Cardiac muscle cell (in vitro differentiated cells and primary cell): ENCODE results near the gene ARID5B. TPM values are rescaled to one million over a fixed set of nuclear protein-coding genes. Genes with fewer than 3 reads are reported as not detected.

Experiments
- DNase-seq, 2 donors: peaks; one replicate each; pipeline versions ENCODE4 v3.0.0 to v3.0.0-alpha.2; 2010 to 2017; ENCODE audit warnings: low read depth in 1 of 2, low spot score in 1 of 2
- H3K27ac ChIP-seq: fragments of 200-600 bp; sonication (generic); 2 replicates; pipeline ENCODE4 v1.5.1; 2016
- H3K27me3 ChIP-seq: fragments of 200-600 bp; sonication (generic); 2 replicates; pipeline ENCODE4 v1.6.0; 2016; ENCODE audit warnings: control low read depth
- H3K36me3 ChIP-seq: fragments of 200-600 bp; sonication (generic); 2 replicates; pipeline ENCODE4 v1.5.1; 2016; ENCODE audit warnings: control low read depth
- H3K4me1 ChIP-seq: fragments of 200-600 bp; sonication (generic); 2 replicates; pipeline ENCODE4 v1.8.1; 2017; ENCODE audit warnings: low read depth, mild to moderate bottlenecking, mixed run types
- H3K4me3 ChIP-seq: fragments of 200-600 bp; sonication (generic); 2 replicates; pipeline ENCODE4 v1.5.1; 2016; ENCODE audit warnings: mild to moderate bottlenecking
- H3K9me3 ChIP-seq: fragments of 200-600 bp; sonication (generic); 2 replicates; pipeline ENCODE4 v1.5.1; 2017; ENCODE audit warnings: low read depth, mild to moderate bottlenecking, control low read depth
- CTCF ChIP-seq: IDR thresholded peaks from 2 replicates; pipeline ENCODE4 v1.5.1; 2012; ENCODE audit warnings: low read depth, mild to moderate bottlenecking, low read length
- polyA plus RNA-seq: library from polyadenylated mRNA; unstranded; fragments of >200 nt; fragmentation: Nextera tagmentation; extraction: Ambion mirVana; gene quantifications from 2 replicates; pipeline ENCODE4 v1.2.1, GENCODE V29; 2016
- total RNA-seq: library from RNA; depleted of rRNA; stranded (reverse); fragments of >200 nt; gene quantifications from 2 replicates; pipeline ENCODE4 v1.2.3, GENCODE V29; 2016

ARID5B gene
- total and polyA plus RNA-seq, 2 experiments from 2014 or later: 4.9 to 7.8 TPM

DNA sequence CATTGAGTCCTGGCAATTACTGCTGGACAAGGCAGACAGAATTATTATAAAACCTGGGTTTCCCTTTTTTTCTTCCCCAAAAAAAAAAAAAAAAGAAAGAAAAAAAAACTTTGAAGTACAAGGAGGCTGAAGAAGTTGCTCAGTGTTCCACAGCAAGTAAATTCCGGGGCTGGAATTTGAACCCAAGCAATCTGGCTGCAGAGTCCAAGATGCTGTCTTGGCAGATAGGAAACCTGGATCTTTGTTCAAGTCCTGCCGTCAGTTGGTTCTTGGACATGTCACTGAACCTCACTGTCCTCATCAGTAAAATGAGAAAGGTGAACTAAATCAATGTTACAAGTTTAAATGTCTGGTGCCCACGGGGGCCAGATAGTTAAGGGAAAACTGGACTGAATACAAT lies 35.3 kb downstream of the ARID5B start:
- H3K27me3 ChIP-seq: no peaks in the 10 kb centered on the region
- H3K9me3 ChIP-seq: no peaks in the 10 kb centered on the region
- no peak overlapping the region for H3K4me3 ChIP-seq
- no peaks in the 10 kb centered on the region for H3K36me3 ChIP-seq
- DNase-seq: no peak
- TF ChIP-seq CTCF: no peak
- H3K4me1 ChIP-seq: no peaks in the 10 kb centered on the region
- no peak overlapping the region for H3K27ac ChIP-seq

- H3K4me3 ChIP-seq: no peak overlapping the region
- no peaks in the 10 kb centered on the region for H3K9me3 ChIP-seq
- H3K4me1 ChIP-seq: no peaks in the 10 kb centered on the region
- no peak for TF ChIP-seq CTCF
- DNase-seq: peak in 1 of 2 donors; percentile 45
- no peaks in the 10 kb centered on the region for H3K36me3 ChIP-seq
- no peaks in the 10 kb centered on the region for H3K27me3 ChIP-seq
- no peak overlapping the region for H3K27ac ChIP-seq
These were observed 36.3 kb downstream of the ARID5B start for GRCh38 chr10:61937631-61938351.

DNA sequence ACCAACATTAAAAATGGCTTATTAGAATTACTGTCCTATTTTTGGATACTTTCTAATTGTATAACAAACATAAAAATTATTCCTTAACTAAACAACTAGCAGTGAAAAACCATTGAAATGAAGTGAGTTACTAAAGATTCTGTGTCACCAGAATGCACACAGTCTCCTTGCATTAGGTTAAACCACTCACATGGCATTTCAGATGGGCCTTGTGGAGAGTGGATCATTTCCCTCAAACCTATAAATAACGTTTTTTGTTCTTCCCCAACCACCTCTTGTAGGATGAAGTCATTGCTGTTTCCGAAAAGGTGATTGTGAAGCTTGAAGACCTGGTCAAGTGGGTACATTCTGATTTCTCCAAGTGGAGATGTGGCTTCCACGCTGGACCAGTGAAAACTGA lies 38.4 kb downstream of the ARID5B start:
- H3K27me3 ChIP-seq: no peaks in the 10 kb centered on the region
- DNase-seq: no peak
- H3K36me3 ChIP-seq: no peaks in the 10 kb centered on the region
- H3K4me1 ChIP-seq: no peaks in the 10 kb centered on the region
- no peaks in the 10 kb centered on the region for H3K9me3 ChIP-seq
- TF ChIP-seq CTCF: no peak
- H3K4me3 ChIP-seq: no peak overlapping the region
- H3K27ac ChIP-seq: no peak overlapping the region

DNA sequence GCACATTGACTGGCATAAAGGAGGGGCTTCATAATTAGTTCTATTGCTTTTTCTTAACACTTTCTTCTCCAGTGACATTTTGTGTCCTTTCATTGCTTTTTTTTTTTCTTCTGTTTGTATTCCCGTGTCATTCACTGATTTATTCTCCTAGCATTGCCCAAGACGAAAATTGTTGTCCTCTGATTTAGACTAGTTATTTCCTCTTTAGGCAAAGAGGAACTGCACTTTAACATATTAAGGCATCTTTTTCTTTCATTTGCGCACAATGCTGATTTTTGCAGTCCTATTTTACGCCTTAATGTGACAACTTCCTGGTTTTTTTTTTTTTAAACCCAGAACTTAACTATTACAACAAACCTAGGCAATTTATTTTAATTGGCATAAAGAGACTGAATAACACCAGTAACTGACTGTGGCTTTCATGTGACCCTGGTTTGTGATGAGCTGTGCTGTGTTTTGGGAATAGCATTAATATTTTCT lies 39.7 kb downstream of the ARID5B start:
- no peak for TF ChIP-seq CTCF
- no peaks in the 10 kb centered on the region for H3K36me3 ChIP-seq
- no peak for DNase-seq
- H3K27me3 ChIP-seq: no peaks in the 10 kb centered on the region
- no peak overlapping the region for H3K4me3 ChIP-seq
- no peaks in the 10 kb centered on the region for H3K4me1 ChIP-seq
- H3K9me3 ChIP-seq: no peaks in the 10 kb centered on the region
- no peak overlapping the region for H3K27ac ChIP-seq

DNA sequence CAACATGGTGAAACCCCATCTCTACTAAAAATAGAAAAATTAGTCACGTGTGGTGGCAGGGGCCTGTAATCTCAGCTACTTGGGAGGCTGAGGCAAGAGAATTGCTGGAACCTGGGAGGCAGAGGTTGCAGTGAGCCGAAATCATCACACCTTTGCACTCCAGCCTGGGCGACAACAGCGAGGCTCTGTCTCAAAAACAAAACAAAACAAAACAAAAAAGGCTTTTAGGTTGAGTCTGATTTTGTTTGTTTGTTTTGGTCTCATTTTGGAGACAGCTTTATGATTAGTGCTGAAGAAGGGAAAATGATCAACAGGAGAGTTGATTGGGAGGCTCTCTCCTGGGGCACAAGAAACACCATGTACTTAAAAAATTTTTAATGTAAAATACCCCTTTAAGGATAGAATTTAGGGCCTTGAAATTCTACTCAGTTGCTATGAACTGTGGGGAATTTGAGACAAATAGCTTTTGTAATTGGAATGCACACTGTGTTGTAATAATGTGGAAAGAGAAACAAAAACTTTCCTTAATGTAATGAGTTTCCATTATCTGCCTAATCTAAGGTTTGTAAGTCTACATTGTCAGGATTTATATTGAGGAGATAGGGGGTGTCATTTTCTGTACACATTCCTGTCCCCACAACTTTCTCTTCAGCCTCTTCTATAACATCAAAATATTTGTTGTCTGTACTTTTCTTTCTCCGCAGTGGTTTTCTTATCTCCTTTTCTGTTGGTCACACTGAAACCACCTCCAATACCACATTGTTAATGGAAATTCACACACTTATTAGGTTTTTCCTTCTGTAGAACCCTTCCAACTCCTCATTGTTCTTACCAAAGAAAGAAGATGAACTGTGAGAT lies 41.3 kb downstream of the ARID5B start:
- TF ChIP-seq CTCF: no peak
- H3K36me3 ChIP-seq: no peaks in the 10 kb centered on the region
- H3K27me3 ChIP-seq: no peaks in the 10 kb centered on the region
- DNase-seq: peak in 1 of 2 donors; percentile 81
- H3K9me3 ChIP-seq: no peaks in the 10 kb centered on the region
- H3K4me3 ChIP-seq: no peak overlapping the region
- H3K27ac ChIP-seq: no peak overlapping the region
- H3K4me1 ChIP-seq: no peaks in the 10 kb centered on the region
